HepG2 (cell line): Measurements from ENCODE around the gene VAPB. TPM values are rescaled to one million over a fixed set of nuclear protein-coding genes. Genes with fewer than 3 reads are reported as not detected.

Source experiments
- BRCA1 ChIP-seq: sonication (generic); formaldehyde crosslinking; IDR thresholded peaks from 2 replicates; pipeline ENCODE4 v1.4.0; 2020; ENCODE audit warnings: missing genetic modification reagents
- ELF1 ChIP-seq: sonication (generic); formaldehyde crosslinking; IDR thresholded peaks from 2 replicates; pipeline ENCODE4 v1.4.0; 2020; ENCODE audit warnings: missing genetic modification reagents
- GATAD1 ChIP-seq: IDR thresholded peaks from 2 replicates; pipeline ENCODE4 v1.6.1; 2016; ENCODE audit warnings: missing genetic modification reagents, missing compliant biosample characterization
- HOXA3 ChIP-seq: sonication (generic); formaldehyde crosslinking; IDR thresholded peaks from 2 replicates; pipeline ENCODE4 v1.5.0; 2020; ENCODE audit warnings: missing genetic modification reagents
- HOXA9 ChIP-seq: sonication (generic); formaldehyde crosslinking; IDR thresholded peaks from 2 replicates; pipeline ENCODE4 v1.8.1; 2022; ENCODE audit warnings: missing genetic modification reagents, mild to moderate bottlenecking, moderate library complexity, borderline replicate concordance
- KLF16 ChIP-seq, 2 experiments: sonication (generic) in 1 of 2; formaldehyde crosslinking in 1 of 2; IDR thresholded peaks; 2 replicates each; pipeline versions ENCODE4 v1.6.1 to v1.8.0; 2016 to 2023; ENCODE audit warnings: missing genetic modification reagents in 2 of 2, missing compliant biosample characterization in 1 of 2
- MZF1 ChIP-seq: sonication (generic); formaldehyde crosslinking; IDR thresholded peaks from 2 replicates; pipeline ENCODE4 v1.8.1; 2023; ENCODE audit warnings: mild to moderate bottlenecking, missing genetic modification reagents, borderline replicate concordance
- PCBP2 ChIP-seq: fragments of 200-400 bp; formaldehyde crosslinking; optimal IDR thresholded peaks from 2 replicates; pipeline ENCODE3; 2018; ENCODE audit warnings: low read length, low read depth; ENCODE audit not compliant: poor library complexity, severe bottlenecking
- SMYD3 ChIP-seq: sonication (generic); formaldehyde crosslinking; IDR thresholded peaks from 2 replicates; pipeline ENCODE4 v1.8.1; 2023; ENCODE audit warnings: mild to moderate bottlenecking, missing genetic modification reagents
- SOX6 ChIP-seq, 2 experiments: fragments of 450-650 bp in 1 of 2; sonication (generic) in 1 of 2; formaldehyde crosslinking in 1 of 2; IDR thresholded peaks; 2 replicates each; pipeline versions ENCODE4 v1.4.0 to v1.6.1; 2017 to 2020; ENCODE audit warnings: antibody characterized with exemption in 1 of 2, mild to moderate bottlenecking in 1 of 2, missing genetic modification reagents in 1 of 2
- TP53 ChIP-seq: sonication (generic); formaldehyde crosslinking; conservative IDR thresholded peaks from 2 replicates; pipeline ENCODE4 v1.4.0; 2020; ENCODE audit warnings: missing genetic modification reagents
- ZNF296 ChIP-seq: sonication (generic); formaldehyde crosslinking; conservative IDR thresholded peaks from 2 replicates; pipeline ENCODE4 v1.5.0; 2020; ENCODE audit warnings: mild to moderate bottlenecking, missing genetic modification reagents
- ZNF326 ChIP-seq: sonication (generic); formaldehyde crosslinking; IDR thresholded peaks from 2 replicates; pipeline ENCODE4 v1.4.0; 2020; ENCODE audit warnings: missing genetic modification reagents, borderline replicate concordance
- ZNF549 ChIP-seq: sonication (generic); formaldehyde crosslinking; IDR thresholded peaks from 2 replicates; pipeline ENCODE4 v1.5.0; 2020; ENCODE audit warnings: missing genetic modification reagents
- ZNF562 ChIP-seq: sonication (generic); formaldehyde crosslinking; IDR thresholded peaks from 2 replicates; pipeline ENCODE4 v1.8.0; 2022; ENCODE audit warnings: missing genetic modification reagents, borderline replicate concordance
- ZNF572 ChIP-seq: sonication (generic); formaldehyde crosslinking; IDR thresholded peaks from 2 replicates; pipeline ENCODE4 v1.5.1; 2020; ENCODE audit warnings: mild to moderate bottlenecking, missing genetic modification reagents
- ZNF850 ChIP-seq: sonication (generic); formaldehyde crosslinking; conservative IDR thresholded peaks from 2 replicates; pipeline ENCODE4 v1.9.0; 2021; ENCODE audit warnings: mild to moderate bottlenecking, missing genetic modification reagents
- polyA plus RNA-seq, 8 experiments: library from polyadenylated mRNA; depleted of rRNA in 3 of 8; stranded (reverse) in 7 of 8; unstranded in 1 of 8; fragments of >200 nt; fragmentation: Illumina TruSeq in 4 of 8; extraction: Trizol in 4 of 8; gene quantifications; 2 replicates each; pipeline versions ENCODE4 v1.2.1 to v1.2.3, GENCODE V29; 2011 to 2016; ENCODE audit warnings: low read depth in 4 of 8, missing spikeins in 1 of 8, mixed read lengths in 1 of 8; ENCODE audit not compliant: insufficient read depth in 1 of 8
- total RNA-seq, 5 experiments: library from RNA; depleted of rRNA; stranded (reverse); fragments of >200 nt; fragmentation: Illumina TruSeq; extraction: Trizol; gene quantifications; 2 replicates each; pipeline ENCODE4 v1.2.3, GENCODE V29; 2016; ENCODE audit warnings: low read depth in 1 of 5
- TF ChIP-seq, protein P1 (sequence below): IDR thresholded peaks from 2 replicates; pipeline ENCODE4 v1.6.1; 2016; ENCODE audit warnings: mild to moderate bottlenecking, missing biosample characterization, missing genetic modification reagents
- TF ChIP-seq, protein P2 (sequence below): sonication (generic); formaldehyde crosslinking; conservative IDR thresholded peaks from 2 replicates; pipeline ENCODE4 v1.5.0; 2020; ENCODE audit warnings: missing genetic modification reagents
- TF ChIP-seq, protein P3 (sequence below): sonication (generic); formaldehyde crosslinking; IDR thresholded peaks from 2 replicates; pipeline ENCODE4 v1.5.1; 2020; ENCODE audit warnings: missing genetic modification reagents, mild to moderate bottlenecking, borderline replicate concordance
- TF ChIP-seq, protein P4 (sequence below): sonication (generic); formaldehyde crosslinking; IDR thresholded peaks from 2 replicates; pipeline ENCODE4 v1.5.1; 2020; ENCODE audit warnings: mild to moderate bottlenecking, moderate library complexity, missing genetic modification reagents
- TF ChIP-seq, protein P5 (sequence below): sonication (generic); formaldehyde crosslinking; IDR thresholded peaks from 2 replicates; pipeline ENCODE4 v1.5.0; 2020; ENCODE audit warnings: mild to moderate bottlenecking, missing genetic modification reagents, borderline replicate concordance

Gene VAPB
- total and polyA plus RNA-seq, 2 of the 13 experiments (the other 11 are each of a cell fraction or from before 2014, with no cell fraction given) = 18.6 to 48.5 TPM

DNA sequence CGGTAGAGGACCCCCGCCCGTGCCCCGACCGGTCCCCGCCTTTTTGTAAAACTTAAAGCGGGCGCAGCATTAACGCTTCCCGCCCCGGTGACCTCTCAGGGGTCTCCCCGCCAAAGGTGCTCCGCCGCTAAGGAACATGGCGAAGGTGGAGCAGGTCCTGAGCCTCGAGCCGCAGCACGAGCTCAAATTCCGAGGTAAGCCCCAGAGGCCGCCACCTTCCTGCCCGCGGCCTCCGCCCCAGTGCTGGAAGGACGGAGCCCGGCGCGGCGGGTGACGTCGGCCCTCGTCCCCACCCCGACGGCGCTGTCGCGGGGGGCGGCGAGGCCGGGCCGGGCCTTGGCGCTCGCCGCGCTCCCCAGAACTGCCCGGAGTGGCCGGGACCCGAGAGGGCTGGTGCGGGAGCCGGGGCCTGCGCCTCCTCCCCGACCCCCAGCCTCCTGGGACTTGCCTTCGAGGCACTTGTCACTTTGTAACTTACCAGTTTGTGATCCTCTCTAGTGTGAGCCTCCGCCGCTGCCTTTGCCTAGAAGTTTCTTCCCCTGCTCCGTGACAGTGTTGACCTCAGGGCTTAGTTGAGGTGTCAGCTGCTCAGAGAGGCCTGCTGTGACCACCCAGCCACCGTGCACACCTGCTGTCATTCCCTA, 417 bp downstream of the VAPB start (continued):
- TF ChIP-seq HOXA3 (CRISPR knock-in tag) (peak; percentile 65), BRCA1 (peak; percentile 59; the same call in 1 of the 2 replicates), PCBP2 (no peak), TP53 (0 out of 2 replicates have a peak, but pooled peaks have one; percentile 30), ZNF326 (CRISPR knock-in tag) (no peak), ZNF850 (no peak), SMYD3 (no peak), ZNF562 (CRISPR knock-in tag) (no peak), ZNF572 (CRISPR knock-in tag) (no peak; the same call in 1 of the 2 replicates), KLF16 (CRISPR knock-in tag; IDR thresholded peaks at IDR 0.05) (no peak), GATAD1 (CRISPR knock-in tag) (peak; percentile 34; the same call in 1 of the 2 replicates), SOX6 (IDR thresholded peaks at IDR 0.05) (no peak), SOX6 (CRISPR knock-in tag; IDR thresholded peaks at IDR 0.05) (no peak; the same call in 1 of the 2 replicates), MZF1 (CRISPR knock-in tag) (no peak), HOXA9 (CRISPR knock-in tag) (no peak), ZNF549 (CRISPR knock-in tag) (no peak), ZNF296 (CRISPR knock-in tag) (no peak), ELF1 (CRISPR knock-in tag) (no peak)
- TF ChIP-seq, protein P1, sequence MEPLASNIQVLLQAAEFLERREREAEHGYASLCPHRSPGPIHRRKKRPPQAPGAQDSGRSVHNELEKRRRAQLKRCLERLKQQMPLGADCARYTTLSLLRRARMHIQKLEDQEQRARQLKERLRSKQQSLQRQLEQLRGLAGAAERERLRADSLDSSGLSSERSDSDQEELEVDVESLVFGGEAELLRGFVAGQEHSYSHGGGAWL (CRISPR knock-in tag) = 0 out of 2 replicates have a peak, but pooled peaks have one; percentile 39
- TF ChIP-seq, protein P2, sequence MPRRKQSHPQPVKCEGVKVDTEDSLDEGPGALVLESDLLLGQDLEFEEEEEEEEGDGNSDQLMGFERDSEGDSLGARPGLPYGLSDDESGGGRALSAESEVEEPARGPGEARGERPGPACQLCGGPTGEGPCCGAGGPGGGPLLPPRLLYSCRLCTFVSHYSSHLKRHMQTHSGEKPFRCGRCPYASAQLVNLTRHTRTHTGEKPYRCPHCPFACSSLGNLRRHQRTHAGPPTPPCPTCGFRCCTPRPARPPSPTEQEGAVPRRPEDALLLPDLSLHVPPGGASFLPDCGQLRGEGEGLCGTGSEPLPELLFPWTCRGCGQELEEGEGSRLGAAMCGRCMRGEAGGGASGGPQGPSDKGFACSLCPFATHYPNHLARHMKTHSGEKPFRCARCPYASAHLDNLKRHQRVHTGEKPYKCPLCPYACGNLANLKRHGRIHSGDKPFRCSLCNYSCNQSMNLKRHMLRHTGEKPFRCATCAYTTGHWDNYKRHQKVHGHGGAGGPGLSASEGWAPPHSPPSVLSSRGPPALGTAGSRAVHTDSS (CRISPR knock-in tag) = no peak
- TF ChIP-seq, protein P3, sequence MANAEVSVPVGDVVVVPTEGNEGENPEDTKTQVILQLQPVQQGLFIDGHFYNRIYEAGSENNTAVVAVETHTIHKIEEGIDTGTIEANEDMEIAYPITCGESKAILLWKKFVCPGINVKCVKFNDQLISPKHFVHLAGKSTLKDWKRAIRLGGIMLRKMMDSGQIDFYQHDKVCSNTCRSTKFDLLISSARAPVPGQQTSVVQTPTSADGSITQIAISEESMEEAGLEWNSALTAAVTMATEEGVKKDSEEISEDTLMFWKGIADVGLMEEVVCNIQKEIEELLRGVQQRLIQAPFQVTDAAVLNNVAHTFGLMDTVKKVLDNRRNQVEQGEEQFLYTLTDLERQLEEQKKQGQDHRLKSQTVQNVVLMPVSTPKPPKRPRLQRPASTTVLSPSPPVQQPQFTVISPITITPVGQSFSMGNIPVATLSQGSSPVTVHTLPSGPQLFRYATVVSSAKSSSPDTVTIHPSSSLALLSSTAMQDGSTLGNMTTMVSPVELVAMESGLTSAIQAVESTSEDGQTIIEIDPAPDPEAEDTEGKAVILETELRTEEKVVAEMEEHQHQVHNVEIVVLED (CRISPR knock-in tag) = peak; percentile 95
- TF ChIP-seq, protein P4, sequence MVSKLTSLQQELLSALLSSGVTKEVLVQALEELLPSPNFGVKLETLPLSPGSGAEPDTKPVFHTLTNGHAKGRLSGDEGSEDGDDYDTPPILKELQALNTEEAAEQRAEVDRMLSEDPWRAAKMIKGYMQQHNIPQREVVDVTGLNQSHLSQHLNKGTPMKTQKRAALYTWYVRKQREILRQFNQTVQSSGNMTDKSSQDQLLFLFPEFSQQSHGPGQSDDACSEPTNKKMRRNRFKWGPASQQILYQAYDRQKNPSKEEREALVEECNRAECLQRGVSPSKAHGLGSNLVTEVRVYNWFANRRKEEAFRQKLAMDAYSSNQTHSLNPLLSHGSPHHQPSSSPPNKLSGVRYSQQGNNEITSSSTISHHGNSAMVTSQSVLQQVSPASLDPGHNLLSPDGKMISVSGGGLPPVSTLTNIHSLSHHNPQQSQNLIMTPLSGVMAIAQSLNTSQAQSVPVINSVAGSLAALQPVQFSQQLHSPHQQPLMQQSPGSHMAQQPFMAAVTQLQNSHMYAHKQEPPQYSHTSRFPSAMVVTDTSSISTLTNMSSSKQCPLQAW (CRISPR knock-in tag) = no peak
- TF ChIP-seq, protein P5, sequence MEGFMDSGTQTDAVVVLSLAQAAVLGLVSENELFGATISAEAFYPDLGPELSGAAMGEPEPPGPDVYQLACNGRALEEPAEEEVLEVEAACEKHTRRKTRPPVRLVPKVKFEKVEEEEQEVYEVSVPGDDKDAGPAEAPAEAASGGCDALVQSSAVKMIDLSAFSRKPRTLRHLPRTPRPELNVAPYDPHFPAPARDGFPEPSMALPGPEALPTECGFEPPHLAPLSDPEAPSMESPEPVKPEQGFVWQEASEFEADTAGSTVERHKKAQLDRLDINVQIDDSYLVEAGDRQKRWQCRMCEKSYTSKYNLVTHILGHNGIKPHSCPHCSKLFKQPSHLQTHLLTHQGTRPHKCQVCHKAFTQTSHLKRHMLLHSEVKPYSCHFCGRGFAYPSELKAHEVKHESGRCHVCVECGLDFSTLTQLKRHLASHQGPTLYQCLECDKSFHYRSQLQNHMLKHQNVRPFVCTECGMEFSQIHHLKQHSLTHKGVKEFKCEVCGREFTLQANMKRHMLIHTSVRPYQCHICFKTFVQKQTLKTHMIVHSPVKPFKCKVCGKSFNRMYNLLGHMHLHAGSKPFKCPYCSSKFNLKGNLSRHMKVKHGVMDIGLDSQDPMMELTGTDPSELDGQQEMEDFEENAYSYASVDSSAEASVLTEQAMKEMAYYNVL = 0 out of 2 replicates have a peak, but pooled peaks have one; percentile 29
